Esophagus muscularis mucosa (tissue), 4 donors: ENCODE measurements around the gene CELF5.

Experiments
- EP300 ChIP-seq: sonication (generic); formaldehyde crosslinking; IDR thresholded peaks from one replicate; pipeline ENCODE4 v1.6.1; 2017; ENCODE audit warnings: antibody characterized with exemption
- POLR2A ChIP-seq: fragments of 450-650 bp; IDR thresholded peaks from one replicate; pipeline ENCODE4 v1.6.1; 2017; ENCODE audit warnings: antibody characterized with exemption, moderate library complexity, mild to moderate bottlenecking, low read depth
- POLR2AphosphoS5 ChIP-seq, 2 donors: sonication (generic); formaldehyde crosslinking; IDR thresholded peaks; one replicate each; pipeline ENCODE4 v1.6.1; 2017; ENCODE audit warnings: antibody characterized with exemption in 2 of 2
- TF ChIP-seq, protein P1 (sequence below), 3 experiments: fragments of 200-600 bp in 2 of 3; fragments of 450-650 bp in 1 of 3; sonication (generic) in 2 of 3; IDR thresholded peaks; one replicate each; pipeline ENCODE4 v1.5.1; 2017 to 2019; ENCODE audit warnings: antibody characterized with exemption in 3 of 3, mild to moderate bottlenecking in 2 of 3, moderate library complexity in 1 of 3

GRCh38 chr19:3229888-3230496, 5.5 kb downstream of the CELF5 start:
- TF ChIP-seq, protein P1, sequence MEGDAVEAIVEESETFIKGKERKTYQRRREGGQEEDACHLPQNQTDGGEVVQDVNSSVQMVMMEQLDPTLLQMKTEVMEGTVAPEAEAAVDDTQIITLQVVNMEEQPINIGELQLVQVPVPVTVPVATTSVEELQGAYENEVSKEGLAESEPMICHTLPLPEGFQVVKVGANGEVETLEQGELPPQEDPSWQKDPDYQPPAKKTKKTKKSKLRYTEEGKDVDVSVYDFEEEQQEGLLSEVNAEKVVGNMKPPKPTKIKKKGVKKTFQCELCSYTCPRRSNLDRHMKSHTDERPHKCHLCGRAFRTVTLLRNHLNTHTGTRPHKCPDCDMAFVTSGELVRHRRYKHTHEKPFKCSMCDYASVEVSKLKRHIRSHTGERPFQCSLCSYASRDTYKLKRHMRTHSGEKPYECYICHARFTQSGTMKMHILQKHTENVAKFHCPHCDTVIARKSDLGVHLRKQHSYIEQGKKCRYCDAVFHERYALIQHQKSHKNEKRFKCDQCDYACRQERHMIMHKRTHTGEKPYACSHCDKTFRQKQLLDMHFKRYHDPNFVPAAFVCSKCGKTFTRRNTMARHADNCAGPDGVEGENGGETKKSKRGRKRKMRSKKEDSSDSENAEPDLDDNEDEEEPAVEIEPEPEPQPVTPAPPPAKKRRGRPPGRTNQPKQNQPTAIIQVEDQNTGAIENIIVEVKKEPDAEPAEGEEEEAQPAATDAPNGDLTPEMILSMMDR (IDR thresholded peaks at IDR 0.05) = no peak
- TF ChIP-seq EP300 (no peak), POLR2A (no peak), POLR2AphosphoS5 (IDR thresholded peaks at IDR 0.05) (no peak)
